GM23338 (cell line): Measurements from ENCODE around the gene NECTIN1. TPM values are rescaled to one million over a fixed set of nuclear protein-coding genes. Genes with fewer than 3 reads are reported as not detected.

Experiments
- ATAC-seq: fragments of 200-7000 bp; cut with Tn5 transposase; 3 replicates; pipeline ENCODE4 v1.9.1; 2020
- DNase-seq: peaks from one replicate; pipeline ENCODE4 v3.0.0-alpha.2; 2015; ENCODE audit warnings: low spot score
- H2AFZ ChIP-seq: fragments of 200-600 bp; sonication (generic); 2 replicates; pipeline ENCODE4 v1.8.0; 2016; ENCODE audit warnings: antibody characterized with exemption, mild to moderate bottlenecking, moderate library complexity
- H3F3A ChIP-seq: fragments of 200-600 bp; sonication (generic); replicated peaks from 2 replicates; pipeline ENCODE4 v1.8.0; 2017; ENCODE audit warnings: antibody characterized with exemption, mixed run types, low read depth
- H3K27ac ChIP-seq: fragments of 200-600 bp; sonication (generic); 2 replicates; pipeline ENCODE4 v1.6.1; 2016; ENCODE audit warnings: low read depth
- H3K27me3 ChIP-seq: fragments of 200-600 bp; sonication (generic); 2 replicates; pipeline ENCODE4 v1.8.0; 2016; ENCODE audit warnings: mild to moderate bottlenecking, mixed run types, moderate library complexity; ENCODE audit not compliant: insufficient read depth
- H3K36me3 ChIP-seq: fragments of 200-600 bp; sonication (generic); 2 replicates; pipeline ENCODE4 v1.8.0; 2016; ENCODE audit warnings: mild to moderate bottlenecking; ENCODE audit not compliant: insufficient read depth
- H3K4me1 ChIP-seq: fragments of 200-600 bp; sonication (generic); 2 replicates; pipeline ENCODE4 v1.8.0; 2016; ENCODE audit warnings: mild to moderate bottlenecking, moderate library complexity; ENCODE audit not compliant: insufficient read depth
- H3K4me2 ChIP-seq: fragments of 200-600 bp; sonication (generic); 2 replicates; pipeline ENCODE4 v1.7.1; 2017; ENCODE audit warnings: mixed run types
- H3K4me3 ChIP-seq: fragments of 200-600 bp; sonication (generic); 2 replicates; pipeline ENCODE4 v1.6.1; 2016; ENCODE audit warnings: mixed run types
- H3K79me2 ChIP-seq: fragments of 200-600 bp; sonication (generic); replicated peaks from 2 replicates; pipeline ENCODE4 v1.8.0; 2017; ENCODE audit warnings: mild to moderate bottlenecking; ENCODE audit not compliant: insufficient read depth
- H3K9me2 ChIP-seq: fragments of 200-600 bp; sonication (generic); 2 replicates; pipeline ENCODE4 v1.8.0; 2017; ENCODE audit not compliant: insufficient read depth
- H4K20me1 ChIP-seq: fragments of 200-600 bp; sonication (generic); replicated peaks from 2 replicates; pipeline ENCODE4 v1.8.0; 2017; ENCODE audit warnings: mild to moderate bottlenecking; ENCODE audit not compliant: insufficient read depth
- H3K27ac Mint-ChIP-seq: 2 replicates; pipeline ENCODE4 v1.8.0; 2020; ENCODE audit warnings: inconsistent platforms, mild to moderate bottlenecking, moderate library complexity, mixed read lengths
- H3K27me3 Mint-ChIP-seq: 3 replicates; pipeline ENCODE4 v1.8.0; 2022; ENCODE audit warnings: low read depth, mild to moderate bottlenecking, moderate library complexity, mixed read lengths, inconsistent platforms; ENCODE audit not compliant: insufficient read depth, poor library complexity
- H3K36me3 Mint-ChIP-seq: 3 replicates; pipeline ENCODE4 v1.8.0; 2021; ENCODE audit warnings: low read depth, mild to moderate bottlenecking, inconsistent platforms, moderate library complexity, mixed read lengths
- H3K4me1 Mint-ChIP-seq: 3 replicates; pipeline ENCODE4 v1.8.0; 2020; ENCODE audit warnings: mild to moderate bottlenecking, inconsistent platforms, mixed read lengths
- H3K4me3 Mint-ChIP-seq: 3 replicates; pipeline ENCODE4 v1.8.0; 2021; ENCODE audit warnings: moderate library complexity, mild to moderate bottlenecking, inconsistent platforms, mixed read lengths
- H3K9me3 Mint-ChIP-seq: 3 replicates; pipeline ENCODE4 v1.8.0; 2020; ENCODE audit warnings: moderate library complexity, mild to moderate bottlenecking, inconsistent platforms, mixed read lengths
- ETS1 ChIP-seq: IDR thresholded peaks from 2 replicates; pipeline ENCODE4 v1.6.1; 2016; ENCODE audit warnings: antibody characterized with exemption
- EZH2 ChIP-seq: fragments of 200-600 bp; sonication (generic); IDR thresholded peaks from one replicate; pipeline ENCODE4 v1.8.0; 2017; ENCODE audit warnings: antibody characterized with exemption, mild to moderate bottlenecking, low read depth; ENCODE audit not compliant: unreplicated experiment
- EZH2phosphoT487 ChIP-seq: fragments of 200-600 bp; sonication (generic); IDR thresholded peaks from one replicate; pipeline ENCODE4 v1.8.1; 2018; ENCODE audit warnings: antibody characterized with exemption; ENCODE audit not compliant: unreplicated experiment
- JUNB ChIP-seq: IDR thresholded peaks from one replicate; pipeline ENCODE4 v1.6.1; 2016; ENCODE audit warnings: antibody characterized with exemption; ENCODE audit not compliant: unreplicated experiment
- NANOG ChIP-seq: IDR thresholded peaks from 2 replicates; pipeline ENCODE4 v1.6.1; 2016; ENCODE audit warnings: antibody characterized with exemption, borderline replicate concordance
- POLR2AphosphoS5 ChIP-seq: IDR thresholded peaks from 2 replicates; pipeline ENCODE4 v1.6.1; 2016; ENCODE audit warnings: antibody characterized with exemption, low read depth
- REST ChIP-seq: IDR thresholded peaks from one replicate; pipeline ENCODE4 v1.6.1; 2018; ENCODE audit warnings: antibody characterized with exemption; ENCODE audit not compliant: unreplicated experiment
- ZNF331 ChIP-seq: fragments of 250-450 bp; sonication (Bioruptor Pico); IDR thresholded peaks from 2 replicates; pipeline ENCODE4 v1.5.0; 2020; ENCODE audit warnings: low read depth, mild to moderate bottlenecking, moderate library complexity
- ZNF462 ChIP-seq: fragments of 250-450 bp; sonication (Bioruptor Pico); IDR thresholded peaks from 2 replicates; pipeline ENCODE4 v1.5.0; 2020; ENCODE audit warnings: mild to moderate bottlenecking, moderate library complexity
- polyA plus RNA-seq: library from polyadenylated mRNA; unstranded; fragments of >200 nt; fragmentation: Nextera tagmentation; extraction: Ambion mirVana; gene quantifications from 2 replicates; pipeline ENCODE4 v1.2.1, GENCODE V29; 2016
- total RNA-seq: library from RNA; depleted of rRNA; stranded (reverse); fragments of >200 nt; shearing (Covaris generic); gene quantifications from 2 replicates; pipeline ENCODE4 v1.2.3, GENCODE V29; 2014

Gene NECTIN1
- total and polyA plus RNA-seq, 2 experiments from 2014 or later: 18.7 to 56.3 TPM

- Histone ChIP-seq H4K20me1 (no peaks in the 10 kb centered on the region), H3K36me3 (no peaks in the 10 kb centered on the region), H3K4me2 (no peak overlapping the region), H3K27ac (no peak overlapping the region), H3K27me3 (no peaks in the 10 kb centered on the region), H3F3A (no peaks in the 10 kb centered on the region), H3K4me3 (no peak overlapping the region), H3K79me2 (no peaks in the 10 kb centered on the region), H2AFZ (no peak overlapping the region), H3K9me2 (no peaks in the 10 kb centered on the region), H3K4me1 (no peaks in the 10 kb centered on the region)
- TF ChIP-seq ZNF462 (CRISPR knock-in tag) (no peak), EZH2phosphoT487 (no peak), ETS1 (no peak), ZNF331 (CRISPR knock-in tag) (no peak), JUNB (no peak), NANOG (no peak), REST (no peak), EZH2 (no peak), POLR2AphosphoS5 (no peak)
- H3K4me3 Mint-ChIP-seq: no peak overlapping the region
- H3K36me3 Mint-ChIP-seq: no peaks in the 10 kb centered on the region
- H3K4me1 Mint-ChIP-seq: peaks cover 13% of the 10 kb centered on the region
- no peak for ATAC-seq
- DNase-seq: no peak
- H3K27me3 Mint-ChIP-seq: peaks cover 15% of the 10 kb centered on the region
- no peak overlapping the region for H3K27ac Mint-ChIP-seq
- H3K9me3 Mint-ChIP-seq: no peaks in the 10 kb centered on the region
Measured at GRCh38 chr11:119765628-119766027, 36.6 kb upstream of the NECTIN1 start.
